ENCODE results near the gene TEX14. TPM values are rescaled to one million over a fixed set of nuclear protein-coding genes. Genes with fewer than 3 reads are reported as not detected.

TEX14 gene
- total and polyA plus RNA-seq, 10 of the 15 experiments (the other 5 are each of a cell fraction or from before 2014, with no cell fraction given), result 0.15 to 1.3 (median 0.66) TPM

DNA sequence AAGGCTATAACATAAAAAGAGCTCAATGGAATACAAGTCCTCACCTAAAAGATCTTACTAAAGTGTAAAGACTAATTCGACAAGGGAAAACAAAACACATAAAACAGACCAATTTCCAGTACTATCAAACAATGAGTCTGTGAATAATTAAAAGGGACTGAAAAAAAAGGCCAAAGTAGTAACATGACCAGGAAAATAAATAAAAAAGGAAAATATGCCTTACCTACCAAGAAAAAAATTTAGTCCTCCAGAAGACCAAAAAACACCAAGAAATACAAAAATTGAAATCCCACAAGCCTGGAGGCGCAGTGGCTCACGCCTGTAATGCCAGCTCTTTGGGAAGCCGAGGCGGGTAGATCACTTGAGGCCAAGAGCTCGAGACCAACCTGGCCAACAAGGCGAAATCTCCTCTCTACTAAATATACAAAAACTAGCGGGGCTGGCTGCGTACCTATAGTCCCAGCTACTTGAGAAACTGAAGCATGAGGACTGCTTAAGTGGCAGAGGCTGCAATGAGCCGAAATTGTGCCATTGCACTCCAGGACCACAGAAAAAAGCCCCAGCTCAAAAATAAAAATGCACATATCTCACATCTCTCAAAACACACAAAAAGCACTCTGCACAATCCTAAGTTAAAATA, 60.8 kb downstream of the TEX14 start (continued):
- TF ChIP-seq, protein P1, sequence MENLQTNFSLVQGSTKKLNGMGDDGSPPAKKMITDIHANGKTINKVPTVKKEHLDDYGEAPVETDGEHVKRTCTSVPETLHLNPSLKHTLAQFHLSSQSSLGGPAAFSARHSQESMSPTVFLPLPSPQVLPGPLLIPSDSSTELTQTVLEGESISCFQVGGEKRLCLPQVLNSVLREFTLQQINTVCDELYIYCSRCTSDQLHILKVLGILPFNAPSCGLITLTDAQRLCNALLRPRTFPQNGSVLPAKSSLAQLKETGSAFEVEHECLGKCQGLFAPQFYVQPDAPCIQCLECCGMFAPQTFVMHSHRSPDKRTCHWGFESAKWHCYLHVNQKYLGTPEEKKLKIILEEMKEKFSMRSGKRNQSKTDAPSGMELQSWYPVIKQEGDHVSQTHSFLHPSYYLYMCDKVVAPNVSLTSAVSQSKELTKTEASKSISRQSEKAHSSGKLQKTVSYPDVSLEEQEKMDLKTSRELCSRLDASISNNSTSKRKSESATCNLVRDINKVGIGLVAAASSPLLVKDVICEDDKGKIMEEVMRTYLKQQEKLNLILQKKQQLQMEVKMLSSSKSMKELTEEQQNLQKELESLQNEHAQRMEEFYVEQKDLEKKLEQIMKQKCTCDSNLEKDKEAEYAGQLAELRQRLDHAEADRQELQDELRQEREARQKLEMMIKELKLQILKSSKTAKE (IDR thresholded peaks at IDR 0.05; ENCODE audit: low read depth, poor library complexity, severe bottlenecking), result no peak
- TF ChIP-seq, protein P2, sequence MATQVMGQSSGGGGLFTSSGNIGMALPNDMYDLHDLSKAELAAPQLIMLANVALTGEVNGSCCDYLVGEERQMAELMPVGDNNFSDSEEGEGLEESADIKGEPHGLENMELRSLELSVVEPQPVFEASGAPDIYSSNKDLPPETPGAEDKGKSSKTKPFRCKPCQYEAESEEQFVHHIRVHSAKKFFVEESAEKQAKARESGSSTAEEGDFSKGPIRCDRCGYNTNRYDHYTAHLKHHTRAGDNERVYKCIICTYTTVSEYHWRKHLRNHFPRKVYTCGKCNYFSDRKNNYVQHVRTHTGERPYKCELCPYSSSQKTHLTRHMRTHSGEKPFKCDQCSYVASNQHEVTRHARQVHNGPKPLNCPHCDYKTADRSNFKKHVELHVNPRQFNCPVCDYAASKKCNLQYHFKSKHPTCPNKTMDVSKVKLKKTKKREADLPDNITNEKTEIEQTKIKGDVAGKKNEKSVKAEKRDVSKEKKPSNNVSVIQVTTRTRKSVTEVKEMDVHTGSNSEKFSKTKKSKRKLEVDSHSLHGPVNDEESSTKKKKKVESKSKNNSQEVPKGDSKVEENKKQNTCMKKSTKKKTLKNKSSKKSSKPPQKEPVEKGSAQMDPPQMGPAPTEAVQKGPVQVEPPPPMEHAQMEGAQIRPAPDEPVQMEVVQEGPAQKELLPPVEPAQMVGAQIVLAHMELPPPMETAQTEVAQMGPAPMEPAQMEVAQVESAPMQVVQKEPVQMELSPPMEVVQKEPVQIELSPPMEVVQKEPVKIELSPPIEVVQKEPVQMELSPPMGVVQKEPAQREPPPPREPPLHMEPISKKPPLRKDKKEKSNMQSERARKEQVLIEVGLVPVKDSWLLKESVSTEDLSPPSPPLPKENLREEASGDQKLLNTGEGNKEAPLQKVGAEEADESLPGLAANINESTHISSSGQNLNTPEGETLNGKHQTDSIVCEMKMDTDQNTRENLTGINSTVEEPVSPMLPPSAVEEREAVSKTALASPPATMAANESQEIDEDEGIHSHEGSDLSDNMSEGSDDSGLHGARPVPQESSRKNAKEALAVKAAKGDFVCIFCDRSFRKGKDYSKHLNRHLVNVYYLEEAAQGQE (IDR thresholded peaks at IDR 0.05; ENCODE audit: low read depth, low read length), result no peak
- TF ChIP-seq CHD1 (IDR thresholded peaks at IDR 0.05; ENCODE audit: low read depth, low read length) (no peak), ESRRA (IDR thresholded peaks at IDR 0.05; ENCODE audit: low read length) (no peak), BCL11A (IDR thresholded peaks at IDR 0.05; ENCODE audit: low read depth, low read length) (no peak), NFXL1 (IDR thresholded peaks at IDR 0.05; ENCODE audit: borderline replicate concordance) (peak; percentile 81; the same call in 1 of the 2 replicates), NR2C1 (IDR thresholded peaks at IDR 0.05) (no peak), WRNIP1 (IDR thresholded peaks at IDR 0.05; ENCODE audit: borderline replicate concordance, low read depth, low read length) (peak; percentile 99)
- TF ChIP-seq, protein P3, sequence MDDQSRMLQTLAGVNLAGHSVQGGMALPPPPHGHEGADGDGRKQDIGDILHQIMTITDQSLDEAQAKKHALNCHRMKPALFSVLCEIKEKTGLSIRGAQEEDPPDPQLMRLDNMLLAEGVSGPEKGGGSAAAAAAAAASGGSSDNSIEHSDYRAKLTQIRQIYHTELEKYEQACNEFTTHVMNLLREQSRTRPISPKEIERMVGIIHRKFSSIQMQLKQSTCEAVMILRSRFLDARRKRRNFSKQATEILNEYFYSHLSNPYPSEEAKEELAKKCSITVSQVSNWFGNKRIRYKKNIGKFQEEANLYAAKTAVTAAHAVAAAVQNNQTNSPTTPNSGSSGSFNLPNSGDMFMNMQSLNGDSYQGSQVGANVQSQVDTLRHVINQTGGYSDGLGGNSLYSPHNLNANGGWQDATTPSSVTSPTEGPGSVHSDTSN (IDR thresholded peaks at IDR 0.05; ENCODE audit: insufficient replicate concordance, low read depth, low read length), result no peak
- TF ChIP-seq, protein P4, sequence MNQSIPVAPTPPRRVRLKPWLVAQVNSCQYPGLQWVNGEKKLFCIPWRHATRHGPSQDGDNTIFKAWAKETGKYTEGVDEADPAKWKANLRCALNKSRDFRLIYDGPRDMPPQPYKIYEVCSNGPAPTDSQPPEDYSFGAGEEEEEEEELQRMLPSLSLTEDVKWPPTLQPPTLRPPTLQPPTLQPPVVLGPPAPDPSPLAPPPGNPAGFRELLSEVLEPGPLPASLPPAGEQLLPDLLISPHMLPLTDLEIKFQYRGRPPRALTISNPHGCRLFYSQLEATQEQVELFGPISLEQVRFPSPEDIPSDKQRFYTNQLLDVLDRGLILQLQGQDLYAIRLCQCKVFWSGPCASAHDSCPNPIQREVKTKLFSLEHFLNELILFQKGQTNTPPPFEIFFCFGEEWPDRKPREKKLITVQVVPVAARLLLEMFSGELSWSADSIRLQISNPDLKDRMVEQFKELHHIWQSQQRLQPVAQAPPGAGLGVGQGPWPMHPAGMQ (IDR thresholded peaks at IDR 0.05; ENCODE audit: borderline replicate concordance), result no peak
- TF ChIP-seq, protein P5, sequence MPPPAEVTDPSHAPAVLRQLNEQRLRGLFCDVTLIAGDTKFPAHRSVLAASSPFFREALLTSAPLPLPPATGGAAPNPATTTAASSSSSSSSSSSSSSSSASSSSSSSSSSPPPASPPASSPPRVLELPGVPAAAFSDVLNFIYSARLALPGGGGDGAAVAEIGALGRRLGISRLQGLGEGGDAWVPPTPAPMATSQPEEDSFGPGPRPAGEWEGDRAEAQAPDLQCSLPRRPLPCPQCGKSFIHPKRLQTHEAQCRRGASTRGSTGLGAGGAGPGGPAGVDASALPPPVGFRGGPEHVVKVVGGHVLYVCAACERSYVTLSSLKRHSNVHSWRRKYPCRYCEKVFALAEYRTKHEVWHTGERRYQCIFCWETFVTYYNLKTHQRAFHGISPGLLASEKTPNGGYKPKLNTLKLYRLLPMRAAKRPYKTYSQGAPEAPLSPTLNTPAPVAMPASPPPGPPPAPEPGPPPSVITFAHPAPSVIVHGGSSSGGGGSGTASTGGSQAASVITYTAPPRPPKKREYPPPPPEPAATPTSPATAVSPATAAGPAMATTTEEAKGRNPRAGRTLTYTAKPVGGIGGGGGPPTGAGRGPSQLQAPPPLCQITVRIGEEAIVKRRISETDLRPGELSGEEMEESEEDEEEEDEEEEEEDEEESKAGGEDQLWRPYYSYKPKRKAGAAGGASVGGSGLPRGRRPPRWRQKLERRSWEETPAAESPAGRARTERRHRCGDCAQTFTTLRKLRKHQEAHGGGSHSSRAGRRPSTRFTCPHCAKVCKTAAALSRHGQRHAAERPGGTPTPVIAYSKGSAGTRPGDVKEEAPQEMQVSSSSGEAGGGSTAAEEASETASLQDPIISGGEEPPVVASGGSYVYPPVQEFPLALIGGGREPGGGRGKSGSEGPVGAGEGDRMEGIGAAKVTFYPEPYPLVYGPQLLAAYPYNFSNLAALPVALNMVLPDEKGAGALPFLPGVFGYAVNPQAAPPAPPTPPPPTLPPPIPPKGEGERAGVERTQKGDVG (CRISPR knock-in tag; IDR thresholded peaks at IDR 0.05), result no peak; the same call in none of the 2 replicates
- TF ChIP-seq, protein P6, sequence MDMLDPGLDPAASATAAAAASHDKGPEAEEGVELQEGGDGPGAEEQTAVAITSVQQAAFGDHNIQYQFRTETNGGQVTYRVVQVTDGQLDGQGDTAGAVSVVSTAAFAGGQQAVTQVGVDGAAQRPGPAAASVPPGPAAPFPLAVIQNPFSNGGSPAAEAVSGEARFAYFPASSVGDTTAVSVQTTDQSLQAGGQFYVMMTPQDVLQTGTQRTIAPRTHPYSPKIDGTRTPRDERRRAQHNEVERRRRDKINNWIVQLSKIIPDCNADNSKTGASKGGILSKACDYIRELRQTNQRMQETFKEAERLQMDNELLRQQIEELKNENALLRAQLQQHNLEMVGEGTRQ (IDR thresholded peaks at IDR 0.05; ENCODE audit: borderline replicate concordance, low read depth, low read length), result no peak
- TF ChIP-seq, protein P7, sequence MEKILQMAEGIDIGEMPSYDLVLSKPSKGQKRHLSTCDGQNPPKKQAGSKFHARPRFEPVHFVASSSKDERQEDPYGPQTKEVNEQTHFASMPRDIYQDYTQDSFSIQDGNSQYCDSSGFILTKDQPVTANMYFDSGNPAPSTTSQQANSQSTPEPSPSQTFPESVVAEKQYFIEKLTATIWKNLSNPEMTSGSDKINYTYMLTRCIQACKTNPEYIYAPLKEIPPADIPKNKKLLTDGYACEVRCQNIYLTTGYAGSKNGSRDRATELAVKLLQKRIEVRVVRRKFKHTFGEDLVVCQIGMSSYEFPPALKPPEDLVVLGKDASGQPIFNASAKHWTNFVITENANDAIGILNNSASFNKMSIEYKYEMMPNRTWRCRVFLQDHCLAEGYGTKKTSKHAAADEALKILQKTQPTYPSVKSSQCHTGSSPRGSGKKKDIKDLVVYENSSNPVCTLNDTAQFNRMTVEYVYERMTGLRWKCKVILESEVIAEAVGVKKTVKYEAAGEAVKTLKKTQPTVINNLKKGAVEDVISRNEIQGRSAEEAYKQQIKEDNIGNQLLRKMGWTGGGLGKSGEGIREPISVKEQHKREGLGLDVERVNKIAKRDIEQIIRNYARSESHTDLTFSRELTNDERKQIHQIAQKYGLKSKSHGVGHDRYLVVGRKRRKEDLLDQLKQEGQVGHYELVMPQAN (conservative IDR thresholded peaks at IDR 0.05), result no peak; the same call in 1 of the 2 replicates

All from GM12878 (cell line).